A549 (cell line): Measurements from ENCODE around the gene ECM1.

ENCODE experiments used
- CHD2 ChIP-seq: fragments of 150-350 bp; IDR thresholded peaks from 2 replicates; pipeline ENCODE4 v1.6.1; 2014; ENCODE audit warnings: low read length; ENCODE audit not compliant: partially characterized antibody
- CHD4 ChIP-seq: fragments of 200-600 bp; sonication (generic); IDR thresholded peaks from 2 replicates; pipeline ENCODE4 v1.6.1; 2016; ENCODE audit warnings: antibody characterized with exemption, mild to moderate bottlenecking, borderline replicate concordance
- CTCF ChIP-seq: fragments of >200 bp; sonication (Bioruptor Twin); formaldehyde crosslinking; IDR thresholded peaks from 3 replicates; pipeline ENCODE4 v1.5.1; 2016

- TF ChIP-seq CTCF (no peak), CHD2 (no peak), CHD4 (no peak)
Measured at GRCh38 chr1:150557813-150558212, 49.9 kb downstream of the ECM1 start.
